WERI-Rb-1 (cell line): ENCODE results near the gene TMEM245.

Experiments used
- DNase-seq: peaks from one replicate; pipeline ENCODE4 v3.0.0-alpha.2; 2020
- H3K27ac ChIP-seq: fragments of 250-450 bp; sonication (Bioruptor Pico); 2 replicates; pipeline ENCODE4 v1.5.1; 2020; ENCODE audit warnings: mild to moderate bottlenecking, moderate library complexity
- H3K27me3 ChIP-seq: fragments of 250-450 bp; sonication (Bioruptor Pico); 2 replicates; pipeline ENCODE4 v1.5.1; 2021; ENCODE audit warnings: mild to moderate bottlenecking, low read depth, moderate library complexity; ENCODE audit not compliant: insufficient read depth, severe bottlenecking
- H3K36me3 ChIP-seq: fragments of 250-450 bp; sonication (Bioruptor Pico); 2 replicates; pipeline ENCODE4 v1.5.1; 2020; ENCODE audit warnings: mild to moderate bottlenecking, moderate library complexity
- H3K4me3 ChIP-seq: 2 replicates; pipeline ENCODE4 v1.5.1; 2011; ENCODE audit warnings: low read depth, mild to moderate bottlenecking, control low read depth, low read length
- H3K9me3 ChIP-seq: fragments of 250-450 bp; sonication (Bioruptor Pico); 2 replicates; pipeline ENCODE4 v1.5.1; 2021; ENCODE audit warnings: mild to moderate bottlenecking, moderate library complexity; ENCODE audit not compliant: severe bottlenecking
- TF ChIP-seq, protein P1 (sequence below): IDR thresholded peaks from 2 replicates; pipeline ENCODE4 v1.5.1; 2011; ENCODE audit warnings: low read depth, mild to moderate bottlenecking, control low read depth, inconsistent platforms, low read length

The TMEM245 gene

DNA sequence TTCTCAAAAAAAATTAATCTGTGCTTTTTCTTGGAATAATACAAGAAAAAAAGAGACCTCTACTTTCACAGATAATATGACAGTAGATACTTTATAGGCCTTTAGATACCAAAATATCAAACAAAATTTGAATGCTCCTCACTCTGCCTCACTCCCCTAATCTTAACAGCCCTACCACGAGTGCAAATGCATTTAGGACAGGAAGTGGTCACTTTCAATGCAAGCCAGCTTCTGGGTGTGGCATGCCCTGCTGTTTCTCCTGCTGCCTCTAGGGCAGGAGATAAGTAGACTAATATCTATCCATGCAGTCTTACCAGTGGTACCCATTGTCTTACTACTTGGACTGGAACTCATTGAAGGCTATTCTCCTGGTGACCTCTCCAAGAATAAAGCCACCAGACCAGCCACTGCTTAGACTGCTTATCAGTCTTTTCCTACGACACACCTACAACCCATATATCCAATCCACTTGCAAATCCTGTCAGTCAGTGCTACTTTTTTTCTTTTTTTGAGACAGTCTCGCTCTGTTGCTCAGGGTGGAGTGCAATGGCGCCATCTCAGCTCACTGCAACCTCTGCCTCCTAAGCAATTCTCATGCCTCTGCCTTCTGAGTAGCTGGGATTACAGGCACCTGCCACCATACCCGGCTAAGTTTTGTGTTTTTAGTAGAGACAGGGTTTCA is 24.3 kb upstream of the TMEM245 start:
- Histone ChIP-seq H3K27me3 (no peaks in the 10 kb centered on the region), H3K36me3 (no peaks in the 10 kb centered on the region; the same call in 1 of the 2 replicates), H3K27ac (no peak overlapping the region), H3K9me3 (no peaks in the 10 kb centered on the region), H3K4me3 (no peak overlapping the region)
- DNase-seq: peak; percentile 49
- TF ChIP-seq, protein P1, sequence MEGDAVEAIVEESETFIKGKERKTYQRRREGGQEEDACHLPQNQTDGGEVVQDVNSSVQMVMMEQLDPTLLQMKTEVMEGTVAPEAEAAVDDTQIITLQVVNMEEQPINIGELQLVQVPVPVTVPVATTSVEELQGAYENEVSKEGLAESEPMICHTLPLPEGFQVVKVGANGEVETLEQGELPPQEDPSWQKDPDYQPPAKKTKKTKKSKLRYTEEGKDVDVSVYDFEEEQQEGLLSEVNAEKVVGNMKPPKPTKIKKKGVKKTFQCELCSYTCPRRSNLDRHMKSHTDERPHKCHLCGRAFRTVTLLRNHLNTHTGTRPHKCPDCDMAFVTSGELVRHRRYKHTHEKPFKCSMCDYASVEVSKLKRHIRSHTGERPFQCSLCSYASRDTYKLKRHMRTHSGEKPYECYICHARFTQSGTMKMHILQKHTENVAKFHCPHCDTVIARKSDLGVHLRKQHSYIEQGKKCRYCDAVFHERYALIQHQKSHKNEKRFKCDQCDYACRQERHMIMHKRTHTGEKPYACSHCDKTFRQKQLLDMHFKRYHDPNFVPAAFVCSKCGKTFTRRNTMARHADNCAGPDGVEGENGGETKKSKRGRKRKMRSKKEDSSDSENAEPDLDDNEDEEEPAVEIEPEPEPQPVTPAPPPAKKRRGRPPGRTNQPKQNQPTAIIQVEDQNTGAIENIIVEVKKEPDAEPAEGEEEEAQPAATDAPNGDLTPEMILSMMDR: peak; percentile 67

DNA sequence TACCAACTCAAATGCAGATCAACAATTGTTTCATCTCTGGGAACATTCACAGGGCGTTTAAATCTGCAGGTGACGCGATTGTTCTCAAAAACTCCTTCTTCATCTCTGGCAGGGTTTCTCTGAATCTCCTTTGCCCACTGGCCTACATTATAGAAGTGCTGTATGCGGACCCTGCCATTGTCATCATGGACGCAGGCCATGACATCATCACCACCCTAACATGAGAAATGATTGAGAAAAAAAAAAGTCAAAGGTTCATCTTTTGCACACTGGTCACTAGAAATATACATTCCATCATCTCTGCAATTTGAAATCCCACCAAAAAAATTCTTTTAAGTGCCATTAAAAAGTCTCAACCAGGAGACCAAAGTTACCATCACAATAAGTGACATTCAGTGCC is 21.6 kb upstream of the TMEM245 start:
- no peak for DNase-seq
- no peaks in the 10 kb centered on the region; the same call in 1 of the 2 replicates for H3K36me3 ChIP-seq
- no peaks in the 10 kb centered on the region for H3K9me3 ChIP-seq
- TF ChIP-seq, protein P1: no peak
- no peaks in the 10 kb centered on the region for H3K27me3 ChIP-seq
- no peak overlapping the region for H3K4me3 ChIP-seq
- H3K27ac ChIP-seq: no peak overlapping the region

DNA sequence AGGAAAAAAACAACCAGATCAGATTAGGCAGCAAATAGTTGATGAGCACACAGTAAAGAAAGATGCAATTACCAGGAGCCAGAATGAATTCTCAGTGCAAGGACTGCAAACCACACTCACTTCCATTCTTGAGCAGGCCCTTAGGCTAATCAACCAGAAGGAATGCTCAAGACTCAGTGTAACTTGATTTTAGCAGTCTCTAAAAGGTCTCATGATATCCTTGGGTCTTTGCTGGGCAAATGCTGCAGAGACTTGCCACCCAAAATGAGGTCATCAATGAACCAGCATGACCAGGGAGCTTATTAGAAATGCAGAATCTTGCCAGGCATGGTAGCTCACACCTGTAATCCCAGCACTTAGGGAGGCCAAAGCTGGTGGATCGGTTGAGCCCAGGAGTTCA is 20.1 kb upstream of the TMEM245 start:
- TF ChIP-seq, protein P1: no peak
- no peak overlapping the region for H3K4me3 ChIP-seq
- H3K9me3 ChIP-seq: no peaks in the 10 kb centered on the region
- H3K27ac ChIP-seq: no peak overlapping the region
- no peak for DNase-seq
- no peaks in the 10 kb centered on the region; the same call in 1 of the 2 replicates for H3K36me3 ChIP-seq
- H3K27me3 ChIP-seq: no peaks in the 10 kb centered on the region

DNA sequence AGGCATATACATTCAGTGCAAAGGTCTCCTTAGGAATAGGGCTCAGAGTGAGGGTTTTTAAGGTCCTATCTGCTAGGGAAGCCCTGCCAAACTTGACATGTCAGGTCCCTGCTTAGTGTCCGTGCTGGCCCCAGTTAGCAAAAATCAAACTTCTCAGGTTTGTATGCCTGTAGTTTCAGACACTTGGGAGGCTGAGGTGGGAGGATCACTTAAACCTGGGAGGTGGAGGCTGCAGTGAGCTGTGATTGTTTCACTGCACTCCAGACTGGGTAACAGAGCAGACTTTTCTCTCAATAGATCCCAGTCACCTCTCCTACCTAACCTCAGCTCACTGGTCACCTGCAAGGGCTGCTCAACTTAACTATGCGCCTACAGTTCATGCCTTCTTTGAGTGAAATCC is 18.7 kb upstream of the TMEM245 start:
- H3K27me3 ChIP-seq: no peaks in the 10 kb centered on the region
- TF ChIP-seq, protein P1: no peak
- DNase-seq: no peak
- H3K27ac ChIP-seq: no peak overlapping the region
- no peak overlapping the region for H3K4me3 ChIP-seq
- H3K36me3 ChIP-seq: no peaks in the 10 kb centered on the region; the same call in 1 of the 2 replicates
- H3K9me3 ChIP-seq: no peaks in the 10 kb centered on the region

DNA sequence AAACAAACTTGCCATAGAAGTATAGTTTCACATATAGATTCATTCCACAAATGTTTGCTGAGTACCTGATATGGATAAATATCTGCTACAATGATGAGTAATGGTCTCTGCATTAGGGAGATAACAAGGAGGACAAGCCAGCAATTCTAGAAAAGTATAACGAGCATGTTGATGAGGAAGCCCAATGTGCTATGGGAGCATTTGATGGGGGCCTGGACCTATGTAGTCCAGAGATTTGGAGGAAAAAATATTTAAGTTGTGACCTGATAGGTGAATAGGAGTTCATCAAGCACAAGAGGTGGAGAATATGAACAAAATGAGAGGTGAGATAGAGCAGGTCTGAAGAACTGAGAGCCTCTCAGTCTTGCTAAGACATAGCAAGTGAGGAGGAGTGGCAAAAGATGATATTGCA is 14.4 kb upstream of the TMEM245 start:
- H3K4me3 ChIP-seq: no peak overlapping the region
- H3K27ac ChIP-seq: no peak overlapping the region
- H3K36me3 ChIP-seq: no peaks in the 10 kb centered on the region
- no peaks in the 10 kb centered on the region for H3K27me3 ChIP-seq
- TF ChIP-seq, protein P1: no peak
- no peak for DNase-seq
- H3K9me3 ChIP-seq: no peaks in the 10 kb centered on the region

DNA sequence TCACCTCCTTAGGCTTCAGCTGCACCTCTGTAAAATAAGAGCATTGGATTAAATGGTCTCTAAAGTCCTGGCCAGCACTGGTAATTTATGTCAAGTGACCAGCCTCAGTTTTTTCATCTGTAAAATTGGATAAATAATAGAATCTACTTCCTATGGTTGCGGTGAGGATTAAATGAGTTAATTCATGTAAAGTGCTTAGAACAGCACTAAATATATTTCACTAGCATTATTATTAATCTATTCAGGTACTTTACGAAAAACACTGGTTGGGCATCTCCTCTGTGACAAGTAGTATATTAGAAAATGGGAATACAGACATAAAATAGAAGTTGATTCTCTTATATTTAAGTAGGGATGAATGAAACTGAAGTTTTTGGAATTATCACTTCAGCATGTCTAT is 13.8 kb upstream of the TMEM245 start:
- DNase-seq: no peak
- no peak overlapping the region for H3K4me3 ChIP-seq
- H3K27me3 ChIP-seq: no peaks in the 10 kb centered on the region
- H3K36me3 ChIP-seq: no peaks in the 10 kb centered on the region
- TF ChIP-seq, protein P1: no peak
- H3K27ac ChIP-seq: no peak overlapping the region
- no peaks in the 10 kb centered on the region for H3K9me3 ChIP-seq
